ENCODE measurements around the gene GPR42. TPM values are rescaled to one million over a fixed set of nuclear protein-coding genes. Genes with fewer than 3 reads are reported as not detected.

GPR42 gene
- total RNA-seq, 1 experiment from 2014 or later, result not detected

DNA sequence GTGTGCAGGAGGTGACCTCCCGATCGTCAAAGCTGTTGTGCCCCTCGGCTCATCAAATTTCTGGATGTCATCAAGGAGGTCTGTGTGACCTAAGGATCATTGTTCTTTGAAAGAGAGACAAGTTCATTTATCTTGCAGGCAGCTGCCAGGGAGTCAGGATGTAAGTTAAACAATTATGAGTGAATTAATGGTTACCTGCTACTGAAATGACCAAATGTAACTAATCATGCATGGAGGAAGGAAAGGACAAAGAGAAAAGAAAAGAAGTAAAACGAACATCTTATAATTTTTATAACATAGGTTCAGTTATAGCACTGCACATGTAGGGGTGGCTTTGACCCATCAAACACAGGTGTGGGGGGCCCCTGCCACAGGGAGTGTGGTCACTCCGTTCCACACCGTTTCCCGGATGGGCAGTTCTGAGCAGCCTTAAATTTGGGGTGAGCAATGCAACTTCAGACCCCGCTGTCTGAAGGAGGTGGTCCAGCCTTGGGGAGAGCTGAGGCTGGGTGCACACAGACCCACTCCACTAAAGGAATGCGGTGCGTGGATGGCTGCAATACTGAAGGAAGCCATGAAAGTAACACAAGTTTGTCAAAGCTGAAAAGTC is 36.6 kb upstream of the GPR42 start:
- no peaks in the 10 kb centered on the region for H3K4me1 Mint-ChIP-seq (ENCODE audit: low read depth, unreplicated experiment)
- H3K4me3 ChIP-seq (ENCODE audit: low read depth, low read length), result no peak overlapping the region
- intact Hi-C loops (cut with micrococcal nuclease; ENCODE audit: unreplicated experiment), result no loop called here
- H3K4me3 Mint-ChIP-seq (ENCODE audit: unreplicated experiment), result no peak overlapping the region
- ChIA-PET CTCF (no interaction called here), POLR2A (no interaction called here)
- no peaks in the 10 kb centered on the region for H3K4me1 ChIP-seq
- TF ChIP-seq, protein P1, sequence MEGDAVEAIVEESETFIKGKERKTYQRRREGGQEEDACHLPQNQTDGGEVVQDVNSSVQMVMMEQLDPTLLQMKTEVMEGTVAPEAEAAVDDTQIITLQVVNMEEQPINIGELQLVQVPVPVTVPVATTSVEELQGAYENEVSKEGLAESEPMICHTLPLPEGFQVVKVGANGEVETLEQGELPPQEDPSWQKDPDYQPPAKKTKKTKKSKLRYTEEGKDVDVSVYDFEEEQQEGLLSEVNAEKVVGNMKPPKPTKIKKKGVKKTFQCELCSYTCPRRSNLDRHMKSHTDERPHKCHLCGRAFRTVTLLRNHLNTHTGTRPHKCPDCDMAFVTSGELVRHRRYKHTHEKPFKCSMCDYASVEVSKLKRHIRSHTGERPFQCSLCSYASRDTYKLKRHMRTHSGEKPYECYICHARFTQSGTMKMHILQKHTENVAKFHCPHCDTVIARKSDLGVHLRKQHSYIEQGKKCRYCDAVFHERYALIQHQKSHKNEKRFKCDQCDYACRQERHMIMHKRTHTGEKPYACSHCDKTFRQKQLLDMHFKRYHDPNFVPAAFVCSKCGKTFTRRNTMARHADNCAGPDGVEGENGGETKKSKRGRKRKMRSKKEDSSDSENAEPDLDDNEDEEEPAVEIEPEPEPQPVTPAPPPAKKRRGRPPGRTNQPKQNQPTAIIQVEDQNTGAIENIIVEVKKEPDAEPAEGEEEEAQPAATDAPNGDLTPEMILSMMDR (IDR thresholded peaks at IDR 0.05; ENCODE audit: insufficient read depth in 1 of 2, low read depth in 1 of 2, low read length in 1 of 2, severe bottlenecking in 1 of 2, unreplicated experiment in 1 of 2), result no peak
- no peaks in the 10 kb centered on the region for H3K9me3 ChIP-seq
- no peaks in the 10 kb centered on the region for H3K9me3 Mint-ChIP-seq (ENCODE audit: unreplicated experiment)
- no peaks in the 10 kb centered on the region for H3K36me3 Mint-ChIP-seq (ENCODE audit: insufficient read depth, unreplicated experiment)
- DNase-seq, result no peak
- H3K27me3 ChIP-seq (replicated peaks; ENCODE audit: control insufficient read depth, insufficient read depth, low read length), result no peaks in the 10 kb centered on the region
- BruUV-seq (replicated peaks), result no TSS peak
- H3K27ac Mint-ChIP-seq (ENCODE audit: unreplicated experiment), result no peak overlapping the region
- no peaks in the 10 kb centered on the region for H3K36me3 ChIP-seq (ENCODE audit: control insufficient read depth, insufficient read depth, low read length)
- peaks cover 2% of the 10 kb centered on the region for H3K27me3 Mint-ChIP-seq (ENCODE audit: insufficient read depth, unreplicated experiment)

DNA sequence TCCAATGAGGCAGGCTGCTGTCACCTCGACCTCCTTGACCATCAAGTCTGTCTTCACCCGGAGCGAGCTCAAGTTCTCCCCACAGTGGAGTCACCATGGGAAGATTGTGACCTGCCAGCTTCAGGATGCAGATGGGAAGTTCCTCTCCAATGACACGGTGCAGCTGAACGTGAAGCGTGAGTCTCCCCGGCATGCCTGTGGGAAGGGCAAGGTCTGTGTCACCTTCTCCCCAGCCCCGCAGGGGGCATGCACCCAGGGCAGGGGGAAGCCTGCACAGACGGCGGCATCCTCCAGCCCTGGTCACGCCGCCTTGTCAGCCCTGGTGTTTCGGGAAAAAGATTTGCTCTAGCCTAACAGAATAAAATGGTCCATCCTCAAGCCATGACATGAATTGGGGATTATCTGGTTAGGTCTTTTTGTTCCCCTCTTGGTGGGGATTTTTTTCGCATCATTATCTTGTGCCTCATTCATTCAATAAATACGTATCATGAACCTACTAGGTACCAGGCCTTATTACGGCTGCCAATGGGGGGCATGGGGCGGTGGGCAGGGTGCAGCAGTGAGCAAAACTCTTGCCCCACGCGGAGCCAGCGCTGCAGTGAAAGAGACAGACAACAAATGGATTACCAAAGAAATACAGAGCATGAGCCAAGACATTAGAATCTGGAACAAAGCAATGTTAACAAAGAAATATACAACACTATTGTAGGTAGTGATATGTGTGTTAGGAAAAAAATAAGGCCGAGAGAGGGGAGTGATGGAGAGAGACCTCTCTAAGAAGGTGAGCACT is 34.5 kb upstream of the GPR42 start:
- no peak for DNase-seq
- peaks cover 2% of the 10 kb centered on the region for H3K27me3 Mint-ChIP-seq (ENCODE audit: insufficient read depth, unreplicated experiment)
- no TSS peak for BruUV-seq (replicated peaks)
- no peaks in the 10 kb centered on the region for H3K36me3 ChIP-seq (ENCODE audit: control insufficient read depth, insufficient read depth, low read length)
- intact Hi-C loops (cut with micrococcal nuclease; ENCODE audit: unreplicated experiment), result no loop called here
- H3K9me3 ChIP-seq, result no peaks in the 10 kb centered on the region
- H3K9me3 Mint-ChIP-seq (ENCODE audit: unreplicated experiment), result no peaks in the 10 kb centered on the region
- H3K4me3 Mint-ChIP-seq (ENCODE audit: unreplicated experiment), result no peak overlapping the region
- H3K4me3 ChIP-seq (ENCODE audit: low read depth, low read length), result no peak overlapping the region
- H3K27ac Mint-ChIP-seq (ENCODE audit: unreplicated experiment), result no peak overlapping the region
- CTCF ChIA-PET, result no interaction called here
- TF ChIP-seq, protein P1 (IDR thresholded peaks at IDR 0.05; ENCODE audit: insufficient read depth in 1 of 2, low read depth in 1 of 2, low read length in 1 of 2, severe bottlenecking in 1 of 2, unreplicated experiment in 1 of 2), result no peak
- no peaks in the 10 kb centered on the region for H3K4me1 Mint-ChIP-seq (ENCODE audit: low read depth, unreplicated experiment)
- H3K27me3 ChIP-seq (replicated peaks; ENCODE audit: control insufficient read depth, insufficient read depth, low read length), result no peaks in the 10 kb centered on the region
- no peaks in the 10 kb centered on the region for H3K36me3 Mint-ChIP-seq (ENCODE audit: insufficient read depth, unreplicated experiment)
- no peaks in the 10 kb centered on the region for H3K4me1 ChIP-seq
- POLR2A ChIA-PET, result no interaction called here

DNA sequence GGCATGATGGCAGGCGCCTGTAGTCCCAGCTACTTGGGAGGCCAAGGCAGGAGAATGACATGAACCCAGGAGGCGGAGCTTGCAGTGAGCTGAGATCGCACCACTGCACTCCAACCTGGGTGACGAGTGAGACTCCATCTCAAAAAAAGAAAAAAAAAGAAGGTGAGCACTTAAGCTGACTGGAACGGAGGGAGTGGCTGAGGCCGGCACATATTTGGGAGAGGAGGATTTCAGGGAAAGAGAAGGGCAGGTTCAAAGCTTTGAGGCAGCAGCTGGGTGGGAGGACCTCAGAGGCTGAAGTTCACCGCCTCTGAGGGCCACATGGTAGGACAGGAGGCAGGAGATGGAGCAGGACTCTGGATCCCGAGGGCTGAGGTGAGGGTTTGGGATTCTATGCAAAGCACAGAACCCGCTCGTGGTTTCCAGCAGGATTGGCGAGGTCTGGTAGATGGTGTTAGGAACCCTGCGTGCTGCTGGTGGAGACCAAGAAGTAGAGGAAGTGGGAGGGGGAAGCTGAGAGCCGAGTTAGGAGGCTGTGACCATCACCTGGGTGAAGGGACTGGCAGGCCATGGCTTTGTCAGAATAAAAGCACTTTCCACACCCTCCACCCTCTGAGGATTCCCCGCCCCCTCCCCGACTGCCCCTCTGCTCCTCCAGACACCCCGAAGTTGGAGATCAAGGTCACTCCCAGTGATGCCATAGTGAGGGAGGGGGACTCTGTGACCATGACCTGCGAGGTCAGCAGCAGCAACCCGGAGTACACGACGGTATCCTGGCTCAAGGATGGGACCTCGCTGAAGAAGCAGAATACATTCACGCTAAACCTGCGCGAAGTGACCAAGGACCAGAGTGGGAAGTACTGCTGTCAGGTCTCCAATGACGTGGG is 33.5 kb upstream of the GPR42 start:
- Histone ChIP-seq H3K4me3 (ENCODE audit: low read depth, low read length) (no peak overlapping the region), H3K4me1 (no peaks in the 10 kb centered on the region), H3K36me3 (ENCODE audit: control insufficient read depth, insufficient read depth, low read length) (no peaks in the 10 kb centered on the region), H3K9me3 (no peaks in the 10 kb centered on the region), H3K27me3 (replicated peaks; ENCODE audit: control insufficient read depth, insufficient read depth, low read length) (no peaks in the 10 kb centered on the region)
- Mint-ChIP-seq H3K4me1 (ENCODE audit: low read depth, unreplicated experiment) (no peaks in the 10 kb centered on the region), H3K27ac (ENCODE audit: unreplicated experiment) (no peak overlapping the region), H3K9me3 (ENCODE audit: unreplicated experiment) (no peaks in the 10 kb centered on the region), H3K27me3 (ENCODE audit: insufficient read depth, unreplicated experiment) (peaks cover 2% of the 10 kb centered on the region), H3K4me3 (ENCODE audit: unreplicated experiment) (no peak overlapping the region), H3K36me3 (ENCODE audit: insufficient read depth, unreplicated experiment) (no peaks in the 10 kb centered on the region)
- ChIA-PET POLR2A (no interaction called here), CTCF (no interaction called here)
- TF ChIP-seq, protein P1 (IDR thresholded peaks at IDR 0.05; ENCODE audit: insufficient read depth in 1 of 2, low read depth in 1 of 2, low read length in 1 of 2, severe bottlenecking in 1 of 2, unreplicated experiment in 1 of 2), result no peak
- no peak for DNase-seq
- intact Hi-C loops (cut with micrococcal nuclease; ENCODE audit: unreplicated experiment), result no loop called here
- BruUV-seq (replicated peaks), result no TSS peak

All from Caco-2 (cell line).